Lung microvascular endothelial cell (primary cell): ENCODE measurements around the gene CRHR2. TPM values are rescaled to one million over a fixed set of nuclear protein-coding genes. Genes with fewer than 3 reads are reported as not detected.
A peak's percentile ranks its signal among the peaks of the same experiment; 100 is the strongest.

Experiments used
- DNase-seq, 2 donors: peaks; one replicate each; pipeline versions ENCODE4 v3.0.0 to v3.0.0-alpha.2; 2010; ENCODE audit warnings: low read depth in 2 of 2
- total RNA-seq: library from RNA; depleted of rRNA; stranded (reverse); fragments of >200 nt; gene quantifications from 2 replicates; pipeline ENCODE4 v1.2.1, GENCODE V29; 2014

Gene CRHR2
- total RNA-seq, 1 donor from 2014 or later: not detected

- DNase-seq: no peak
Observed at GRCh38 chr7:30707391-30708357, 25.4 kb upstream of the CRHR2 start.

- no peak for DNase-seq
Observed at GRCh38 chr7:30706908-30707307, 24.7 kb upstream of the CRHR2 start.

GRCh38 chr7:30706316-30706715 is 24.1 kb upstream of the CRHR2 start:
- no peak for DNase-seq

GRCh38 chr7:30705596-30705995 is 23.3 kb upstream of the CRHR2 start:
- DNase-seq: no peak

GRCh38 chr7:30705008-30705407 is 22.8 kb upstream of the CRHR2 start:
- no peak for DNase-seq

- no peak for DNase-seq
Observed at GRCh38 chr7:30703756-30704155, 21.5 kb upstream of the CRHR2 start.

GRCh38 chr7:30702200-30702599 is 19.9 kb upstream of the CRHR2 start:
- no peak for DNase-seq

GRCh38 chr7:30700941-30701340 is 18.7 kb upstream of the CRHR2 start:
- DNase-seq: no peak

GRCh38 chr7:30699706-30700495 is 17.6 kb upstream of the CRHR2 start:
- DNase-seq: no peak

GRCh38 chr7:30698481-30698880 is 16.2 kb upstream of the CRHR2 start:
- DNase-seq: no peak

GRCh38 chr7:30697719-30698460 is 15.6 kb upstream of the CRHR2 start:
- peak in 1 of 2 donors; percentile 31 for DNase-seq

- DNase-seq: no peak
Observed at GRCh38 chr7:30694774-30695721, 12.8 kb upstream of the CRHR2 start.

GRCh38 chr7:30694218-30694745 is 12.0 kb upstream of the CRHR2 start:
- no peak for DNase-seq

GRCh38 chr7:30692882-30693281 is 10.6 kb upstream of the CRHR2 start:
- no peak for DNase-seq

GRCh38 chr7:30692438-30692837 is 10.2 kb upstream of the CRHR2 start:
- no peak for DNase-seq

- DNase-seq: no peak
Observed at GRCh38 chr7:30690011-30690410, 7.8 kb upstream of the CRHR2 start.

- peak in 1 of 2 donors; percentile 16 for DNase-seq
Observed at GRCh38 chr7:30688718-30689221, 6.5 kb upstream of the CRHR2 start.

GRCh38 chr7:30687604-30688003 is 5.3 kb upstream of the CRHR2 start:
- no peak for DNase-seq

GRCh38 chr7:30684351-30684750 is 2.1 kb upstream of the CRHR2 start:
- DNase-seq: no peak

GRCh38 chr7:30683816-30684215 is 1.6 kb upstream of the CRHR2 start:
- no peak for DNase-seq
